Measurements from ENCODE around the gene PTPN9. TPM values are rescaled to one million over a fixed set of nuclear protein-coding genes. Genes with fewer than 3 reads are reported as not detected.
A peak's percentile ranks its signal among the peaks of the same experiment; 100 is the strongest.
"Not testable (repeated sequence)": the region's sequence is repeated elsewhere in the genome, so short reads cannot be mapped to it uniquely, and the experiment has no call there.

PTPN9 gene
- total RNA-seq, 1 experiment from 2014 or later: 23.9 TPM

GRCh38 chr15:75542386-75542797, 36.7 kb downstream of the PTPN9 start:
- in situ Hi-C loops (cut with HindIII; ENCODE audit: low sequenced_read_pairs): no loop called here
- no peak for DNase-seq (ENCODE audit: low spot score)

GRCh38 chr15:75538376-75538775, 40.7 kb downstream of the PTPN9 start:
- in situ Hi-C loops (cut with HindIII; ENCODE audit: low sequenced_read_pairs): no loop called here
- no peak for DNase-seq (ENCODE audit: low spot score)

- in situ Hi-C loops (cut with HindIII; ENCODE audit: low sequenced_read_pairs): no loop called here
- no peak for DNase-seq (ENCODE audit: low spot score)
Measured at GRCh38 chr15:75533945-75534344, 45.2 kb downstream of the PTPN9 start.

GRCh38 chr15:75532413-75533250, 46.5 kb downstream of the PTPN9 start:
- in situ Hi-C loops (cut with HindIII; ENCODE audit: low sequenced_read_pairs): no loop called here
- DNase-seq (ENCODE audit: low spot score): peak; percentile 55

- in situ Hi-C loops (cut with HindIII; ENCODE audit: low sequenced_read_pairs): no loop called here
- DNase-seq (ENCODE audit: low spot score): peak; percentile 41
Measured at GRCh38 chr15:75531041-75531450, 48.1 kb downstream of the PTPN9 start.

- in situ Hi-C loops (cut with HindIII; ENCODE audit: low sequenced_read_pairs): no loop called here
- DNase-seq (ENCODE audit: low spot score): no peak
Measured at GRCh38 chr15:75530169-75530568, 48.9 kb downstream of the PTPN9 start.

- DNase-seq (ENCODE audit: low spot score); in situ Hi-C loops (cut with HindIII; ENCODE audit: low sequenced_read_pairs): not testable (repeated sequence)
Measured at GRCh38 chr15:75525756-75526155, 53.4 kb downstream of the PTPN9 start.

GRCh38 chr15:75523011-75523410, 56.1 kb downstream of the PTPN9 start:
- no peak for DNase-seq (ENCODE audit: low spot score)
- in situ Hi-C loops (cut with HindIII; ENCODE audit: low sequenced_read_pairs): no loop called here

GRCh38 chr15:75517233-75517632, 61.9 kb downstream of the PTPN9 start:
- in situ Hi-C loops (cut with HindIII; ENCODE audit: low sequenced_read_pairs): no loop called here

GRCh38 chr15:75508840-75509532, 70.1 kb downstream of the PTPN9 start:
- peak; percentile 20 for DNase-seq (ENCODE audit: low spot score)

More at GRCh38 chr15:75517233-75517632, 61.9 kb downstream of the PTPN9 start:
- DNase-seq (ENCODE audit: low spot score): no peak

GRCh38 chr15:75502360-75502759, 76.8 kb downstream of the PTPN9 start:
- in situ Hi-C loops (cut with HindIII; ENCODE audit: low sequenced_read_pairs): no loop called here
- DNase-seq (ENCODE audit: low spot score): no peak

More at GRCh38 chr15:75508840-75509532, 70.1 kb downstream of the PTPN9 start:
- in situ Hi-C loops (cut with HindIII; ENCODE audit: low sequenced_read_pairs): no loop called here

GRCh38 chr15:75493732-75494131, 85.4 kb downstream of the PTPN9 start:
- in situ Hi-C loops (cut with HindIII; ENCODE audit: low sequenced_read_pairs): no loop called here
- DNase-seq (ENCODE audit: low spot score): no peak

- DNase-seq (ENCODE audit: low spot score): no peak
- in situ Hi-C loops (cut with HindIII; ENCODE audit: low sequenced_read_pairs): no loop called here
Measured at GRCh38 chr15:75483961-75484360, 95.2 kb downstream of the PTPN9 start.

GRCh38 chr15:75483556-75483955, 95.6 kb downstream of the PTPN9 start:
- DNase-seq (ENCODE audit: low spot score); in situ Hi-C loops (cut with HindIII; ENCODE audit: low sequenced_read_pairs): not testable (repeated sequence)

GRCh38 chr15:75483106-75483505, 96.0 kb downstream of the PTPN9 start:
- in situ Hi-C loops (cut with HindIII; ENCODE audit: low sequenced_read_pairs): no loop called here
- no peak for DNase-seq (ENCODE audit: low spot score)

- DNase-seq (ENCODE audit: low spot score); in situ Hi-C loops (cut with HindIII; ENCODE audit: low sequenced_read_pairs): not testable (repeated sequence)
Measured at GRCh38 chr15:75480463-75480862, 98.7 kb downstream of the PTPN9 start.

GRCh38 chr15:75479670-75480069, 99.4 kb downstream of the PTPN9 start:
- in situ Hi-C loops (cut with HindIII; ENCODE audit: low sequenced_read_pairs): no loop called here

GRCh38 chr15:75477094-75477493, 102.0 kb downstream of the PTPN9 start:
- in situ Hi-C loops (cut with HindIII; ENCODE audit: low sequenced_read_pairs); DNase-seq (ENCODE audit: low spot score): not testable (repeated sequence)

More at GRCh38 chr15:75479670-75480069, 99.4 kb downstream of the PTPN9 start:
- DNase-seq (ENCODE audit: low spot score): no peak

GRCh38 chr15:75468913-75469598, 110.1 kb downstream of the PTPN9 start:
- DNase-seq (ENCODE audit: low spot score): peak; percentile 21
- in situ Hi-C loops (cut with HindIII; ENCODE audit: low sequenced_read_pairs): no loop called here

- in situ Hi-C loops (cut with HindIII; ENCODE audit: low sequenced_read_pairs): no loop called here
- no peak for DNase-seq (ENCODE audit: low spot score)
Measured at GRCh38 chr15:75460646-75461045, 118.5 kb downstream of the PTPN9 start.
